GM18508 (cell line): ENCODE data around the gene CDK14.
"Not testable (repeated sequence)": the region's sequence is repeated elsewhere in the genome, so short reads cannot be mapped to it uniquely, and the experiment has no call there.

Experiments
- ATAC-seq: cut with Tn5 transposase; IDR thresholded peaks from one replicate; pipeline ENCODE4 v1.9.1; 2021; ENCODE audit warnings: moderate number of reproducible peaks; ENCODE audit not compliant: insufficient read depth, unreplicated experiment

CDK14 gene

DNA sequence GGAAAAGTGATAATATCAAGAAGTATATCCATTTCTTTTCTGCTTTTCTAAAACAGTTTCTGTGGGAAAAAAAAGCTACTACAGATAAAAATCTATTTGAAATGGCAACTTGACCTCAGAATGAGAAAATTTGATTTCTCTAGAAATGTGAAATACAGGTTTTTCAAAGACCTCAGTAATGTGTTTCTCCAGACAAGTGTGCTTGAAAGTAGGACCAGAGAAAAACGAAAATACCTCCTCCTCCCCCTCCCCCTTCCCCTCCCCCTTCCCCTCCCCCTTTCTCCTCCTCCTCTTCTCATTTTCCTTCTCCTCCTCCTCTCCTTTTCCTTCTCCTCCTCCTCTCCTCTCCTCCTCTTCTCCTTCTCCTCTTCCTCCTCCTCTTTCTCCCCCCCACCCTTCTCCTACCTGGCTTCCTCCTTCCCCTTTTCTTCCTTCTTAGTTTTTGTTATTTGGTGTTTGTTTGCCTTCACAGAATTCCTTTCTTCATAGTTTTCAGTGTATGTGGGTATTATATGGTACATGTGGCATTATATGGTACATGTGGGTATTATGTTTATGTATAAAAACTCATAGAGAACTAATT, 179.4 kb downstream of the CDK14 start:
- ATAC-seq: no peak

DNA sequence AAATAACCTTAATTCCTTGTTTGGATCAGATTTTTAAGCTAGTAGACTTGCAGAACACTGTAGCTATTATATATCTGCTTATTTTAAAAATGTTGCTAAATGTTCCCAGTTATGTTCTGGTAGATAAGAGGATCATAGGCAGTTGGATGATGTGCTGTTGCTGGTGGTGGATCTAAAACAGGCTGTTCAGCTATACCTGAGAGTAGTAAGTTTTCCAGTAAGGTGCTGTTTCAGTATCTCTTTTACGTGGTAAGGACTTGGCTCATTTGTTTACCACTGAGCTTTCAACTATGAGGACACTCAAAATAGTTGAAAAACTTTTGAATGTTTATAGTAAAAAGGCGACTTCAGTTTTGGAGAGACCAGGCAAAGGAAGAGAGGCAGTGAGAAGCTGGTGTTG, 180.9 kb downstream of the CDK14 start:
- ATAC-seq: peak; percentile 83

DNA sequence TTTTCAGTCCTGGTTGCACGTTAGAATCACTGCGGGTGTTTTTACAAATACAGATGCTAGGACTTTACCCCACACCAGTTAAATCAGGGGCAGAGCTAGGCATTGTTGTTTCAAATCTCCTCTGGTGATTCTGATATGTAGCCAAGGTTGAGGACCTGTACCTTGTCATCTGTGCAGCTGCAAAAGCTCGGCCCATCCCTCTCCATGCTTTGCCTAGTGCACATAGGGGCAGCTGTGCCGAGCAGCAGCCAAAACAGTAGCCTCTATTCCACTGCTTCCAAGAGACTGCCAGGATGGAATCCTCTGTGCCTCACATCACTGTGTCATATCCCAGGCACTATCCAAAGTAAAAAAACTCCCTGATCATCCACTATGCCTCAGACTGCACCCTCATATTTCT, 181.3 kb downstream of the CDK14 start:
- peak; percentile 29 for ATAC-seq

DNA sequence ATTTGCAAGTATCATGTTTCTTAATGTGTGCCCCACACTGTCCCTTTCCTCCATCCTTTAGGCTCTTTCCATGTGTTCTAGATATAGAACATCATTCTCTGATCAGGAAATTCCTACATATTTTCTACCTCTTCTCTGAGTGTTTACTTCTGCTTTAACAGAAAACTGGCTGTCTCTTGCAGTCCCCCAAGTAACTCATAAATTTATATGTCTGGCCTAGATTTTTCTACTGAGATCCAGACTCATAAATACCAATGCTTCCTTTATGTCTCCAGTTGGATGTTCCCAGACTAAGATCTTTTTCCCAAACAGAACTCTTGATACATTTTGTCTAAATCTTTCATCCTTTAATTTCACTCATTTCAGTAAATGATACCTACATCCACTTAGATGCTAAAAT, 181.8 kb downstream of the CDK14 start:
- ATAC-seq: no peak

DNA sequence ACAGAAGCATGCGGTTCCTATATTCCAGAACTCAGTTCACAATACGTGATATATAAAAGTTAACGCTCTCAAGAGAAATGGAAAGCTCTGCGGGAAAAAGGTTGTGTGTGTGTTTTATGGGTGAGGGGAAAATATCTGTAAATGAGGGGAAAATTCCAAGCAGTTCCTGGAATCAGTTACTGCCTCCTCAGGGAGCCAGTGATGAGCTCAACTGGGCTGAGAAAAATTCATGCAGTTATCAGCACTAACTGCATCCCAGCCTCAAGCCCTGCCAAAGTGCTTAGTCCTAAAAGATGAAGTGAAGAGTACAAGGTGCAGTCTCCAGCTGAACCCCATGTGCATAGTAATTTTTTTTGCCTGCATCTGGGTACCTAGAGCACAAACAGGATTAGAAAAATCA, 191.9 kb downstream of the CDK14 start:
- no peak for ATAC-seq

DNA sequence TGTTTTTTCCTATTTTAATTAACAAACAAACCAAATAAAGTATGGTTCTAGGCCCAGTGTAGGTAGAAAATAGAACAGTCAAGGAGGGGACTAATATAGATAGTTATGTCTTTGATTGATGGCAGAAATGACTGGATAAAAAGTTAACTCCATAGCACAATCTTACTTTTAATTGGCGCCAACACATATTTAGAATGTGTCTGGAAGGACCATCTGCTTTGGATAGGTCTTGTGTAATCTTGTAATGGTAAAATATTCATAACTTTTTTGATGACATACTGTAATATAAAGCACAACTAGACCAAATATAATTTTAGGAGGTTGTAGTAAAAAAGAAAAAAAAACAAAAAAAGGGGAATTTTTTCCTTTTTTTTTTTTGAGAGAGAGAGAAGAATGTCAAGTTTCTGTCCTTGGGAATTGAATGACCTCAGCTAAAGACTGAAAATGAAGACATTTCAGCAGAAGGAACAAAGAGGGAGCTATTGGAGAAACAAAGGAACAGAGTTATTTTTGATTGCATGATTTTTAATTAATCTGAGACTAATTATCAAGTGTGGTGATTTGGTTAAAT, 193.7 kb downstream of the CDK14 start:
- ATAC-seq: no peak

GRCh38 chr7:90791596-90791995, 195.5 kb downstream of the CDK14 start:
- no peak for ATAC-seq

DNA sequence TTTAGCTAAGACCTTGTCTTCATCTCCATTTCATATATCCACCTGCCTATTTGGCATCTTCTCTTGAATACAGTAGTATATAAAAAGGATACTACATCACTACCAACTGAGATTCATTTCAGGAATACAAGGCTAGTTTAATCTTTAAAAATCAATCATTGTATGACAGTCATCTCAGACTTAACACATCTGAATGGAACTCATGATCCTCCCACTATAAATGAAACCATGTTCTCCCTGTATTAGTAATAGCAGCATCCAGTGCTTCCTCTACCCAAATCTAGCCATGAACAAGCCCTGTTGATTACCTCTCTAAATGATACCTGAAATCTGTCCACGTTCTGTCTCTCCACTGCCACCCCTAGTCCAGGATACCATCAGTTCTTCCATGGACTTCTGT, 196.2 kb downstream of the CDK14 start:
- no peak for ATAC-seq

- ATAC-seq: not testable (repeated sequence)
These were observed 198.1 kb downstream of the CDK14 start for GRCh38 chr7:90794234-90794633.

DNA sequence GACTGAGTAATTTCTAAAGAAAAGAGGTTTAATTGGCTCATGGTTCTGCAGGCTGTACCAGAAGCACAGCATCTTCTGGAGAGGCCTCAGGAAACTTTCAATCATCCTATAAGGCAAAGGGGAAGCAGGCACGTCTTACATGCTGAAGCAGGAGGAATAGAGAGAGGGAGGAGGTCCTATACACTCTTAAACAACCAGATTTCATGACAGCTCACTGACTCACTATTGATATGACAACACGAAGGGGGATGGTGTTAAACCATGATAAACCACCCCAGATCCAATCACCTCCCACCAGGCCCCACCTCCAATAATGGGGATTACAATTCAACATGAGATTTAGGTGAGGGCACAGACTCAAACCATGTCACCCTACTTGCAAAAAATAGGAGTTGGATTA, 201.5 kb downstream of the CDK14 start:
- ATAC-seq: no peak

DNA sequence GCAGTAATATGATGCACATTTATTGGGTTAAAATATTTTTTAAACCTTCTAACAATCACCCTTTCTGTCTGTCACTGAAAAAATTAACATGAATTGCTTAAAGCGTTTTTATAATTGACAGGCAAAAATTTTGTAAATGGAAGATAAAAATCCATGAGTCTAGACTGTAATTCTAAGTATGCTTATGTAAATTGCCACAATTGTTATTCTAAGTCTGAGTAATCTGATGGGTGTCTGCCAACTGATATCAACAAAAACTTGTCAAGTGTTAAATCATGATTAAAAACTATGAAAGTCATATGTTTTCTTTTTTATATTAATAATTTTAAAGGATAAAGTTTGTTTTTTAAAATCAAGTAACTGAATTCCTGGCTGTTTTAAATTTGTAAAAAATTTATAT, 208.2 kb downstream of the CDK14 start:
- ATAC-seq: no peak

DNA sequence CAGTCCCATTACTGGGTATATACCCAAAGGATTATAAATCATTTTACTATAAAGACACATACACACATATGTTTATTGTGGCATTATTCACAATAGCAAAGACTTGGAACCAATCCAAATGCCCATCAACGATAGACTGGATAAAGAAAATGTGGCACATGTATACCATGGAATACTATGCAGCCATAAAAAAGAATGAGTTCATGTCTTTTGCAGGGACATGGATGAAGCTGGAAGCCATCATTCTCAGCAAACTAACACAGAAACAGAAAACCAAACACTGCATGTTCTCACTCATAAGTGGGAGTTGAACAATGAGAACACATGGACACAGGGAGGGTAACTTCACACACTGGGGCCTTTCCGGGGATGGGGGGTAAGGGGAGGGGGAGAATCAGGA, 219.4 kb downstream of the CDK14 start:
- ATAC-seq: not testable (repeated sequence)

- peak; percentile 99 for ATAC-seq
These were observed 220.5 kb downstream of the CDK14 start for GRCh38 chr7:90816511-90817142.

DNA sequence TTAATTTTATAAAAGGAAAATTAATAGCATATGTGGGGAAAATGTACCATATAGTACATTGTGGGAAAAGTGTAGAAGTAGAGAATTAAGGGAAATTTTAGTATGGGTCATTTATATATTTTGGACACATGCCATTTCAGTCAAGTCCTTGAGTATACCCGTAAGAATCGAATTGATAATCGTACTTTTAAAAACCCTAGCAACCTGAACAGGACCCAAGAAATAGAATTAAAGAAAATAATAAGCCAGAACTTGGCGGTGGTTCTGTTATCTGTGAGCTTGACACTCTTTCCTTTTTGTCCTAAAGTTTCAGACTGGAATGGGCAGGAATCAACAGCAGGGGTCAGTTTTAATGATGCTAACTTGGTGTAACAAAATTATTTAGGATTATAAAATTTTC, 221.0 kb downstream of the CDK14 start:
- no peak for ATAC-seq

- ATAC-seq: no peak
These were observed 221.7 kb downstream of the CDK14 start for GRCh38 chr7:90817846-90818245.

DNA sequence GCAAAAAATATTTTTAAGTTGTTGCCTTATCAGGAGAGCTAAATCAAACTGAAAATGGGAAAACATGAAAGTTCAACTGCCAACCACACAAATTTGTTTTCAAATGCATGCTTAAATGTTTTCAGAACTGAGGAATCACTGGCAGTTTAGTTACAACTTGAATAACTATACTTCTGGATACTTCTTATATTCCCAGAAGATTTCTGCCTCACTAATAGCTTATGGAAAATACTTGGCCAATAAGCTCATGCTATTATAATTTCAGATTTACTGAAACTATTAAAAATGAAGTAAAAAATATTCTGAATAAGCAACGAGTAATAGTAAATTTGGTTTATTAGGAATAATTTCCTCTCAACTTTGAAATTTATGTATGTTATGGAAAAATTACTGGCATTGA, 222.2 kb downstream of the CDK14 start:
- no peak for ATAC-seq

GRCh38 chr7:90821961-90822620, 226.0 kb downstream of the CDK14 start:
- no peak for ATAC-seq

GRCh38 chr7:90824386-90825307, 228.5 kb downstream of the CDK14 start:
- no peak for ATAC-seq

GRCh38 chr7:90825779-90826178, 229.7 kb downstream of the CDK14 start:
- ATAC-seq: no peak

GRCh38 chr7:90828601-90829000, 232.5 kb downstream of the CDK14 start:
- ATAC-seq: no peak

GRCh38 chr7:90830308-90830707, 234.2 kb downstream of the CDK14 start:
- no peak for ATAC-seq
